Kidney (tissue), 14 donors: Measurements from ENCODE around the gene SFMBT2. TPM values are rescaled to one million over a fixed set of nuclear protein-coding genes. Genes with fewer than 3 reads are reported as not detected.
A peak's percentile ranks its signal among the peaks of the same experiment; 100 is the strongest.
"Not testable (repeated sequence)": the region's sequence is repeated elsewhere in the genome, so short reads cannot be mapped to it uniquely, and the experiment has no call there.

Experiments
- DNase-seq, 5 donors: peaks; one replicate each; pipeline ENCODE4 v3.0.0-alpha.2; 2013 to 2020
- FAIRE-seq: peaks from 2 replicates; lab custom pipeline; 2012; peaks lifted over from hg19 to GRCh38; lab: Jason Lieb, UNC
- H3K27ac ChIP-seq, 2 donors: one replicate each; pipeline ENCODE4 v1.7.0; 2013; ENCODE audit warnings: low read depth in 2 of 2, low read length in 2 of 2, inconsistent platforms in 1 of 2
- H3K27me3 ChIP-seq: one replicate; pipeline ENCODE4 v1.7.1; 2013; ENCODE audit warnings: low read length, inconsistent platforms; ENCODE audit not compliant: control insufficient read depth, insufficient read depth
- H3K36me3 ChIP-seq, 3 donors: one replicate each; pipeline versions ENCODE4 v1.7.0 to v1.7.1; 2013; ENCODE audit warnings: low read length in 3 of 3, control low read depth in 1 of 3, inconsistent platforms in 1 of 3; ENCODE audit not compliant: insufficient read depth in 3 of 3, control insufficient read depth in 2 of 3
- H3K4me1 ChIP-seq, 3 donors: one replicate each; pipeline versions ENCODE4 v1.7.0 to v1.7.1; 2013; ENCODE audit warnings: low read length in 3 of 3, inconsistent platforms in 1 of 3, low read depth in 1 of 3; ENCODE audit not compliant: control insufficient read depth in 2 of 3, insufficient read depth in 2 of 3
- H3K4me3 ChIP-seq, 3 donors: one replicate each; pipeline versions ENCODE4 v1.7.0 to v1.8.1; 2013; ENCODE audit warnings: low read length in 3 of 3, control low read depth in 1 of 3, inconsistent platforms in 1 of 3
- H3K9ac ChIP-seq, 3 donors: one replicate each; pipeline versions ENCODE4 v1.7.0 to v1.7.1; 2013; ENCODE audit warnings: low read length in 3 of 3, control low read depth in 1 of 3, inconsistent platforms in 1 of 3
- H3K9me3 ChIP-seq, 3 donors: one replicate each; pipeline versions ENCODE4 v1.7.0 to v1.7.1; 2013; ENCODE audit warnings: low read length in 3 of 3, control low read depth in 1 of 3, inconsistent platforms in 1 of 3; ENCODE audit not compliant: control insufficient read depth in 2 of 3, insufficient read depth in 1 of 3
- intact Hi-C: fragments of 100-400 bp; cut with DNase I; formaldehyde crosslinking; loops from one replicate; pipeline ENCODE4 v1.11.1; 2022
- polyA plus RNA-seq: library from polyadenylated mRNA; stranded (reverse); fragments of 350-450 nt; fragmentation: Illumina TruSeq; extraction: RNeasy Lipid Tissue Mini Kit (QIAGEN cat#74804); gene quantifications from one replicate; pipeline ENCODE4 v1.2.3, GENCODE V29; 2014; ENCODE audit warnings: low read depth, low replicate concordance; ENCODE audit not compliant: insufficient read depth
- total RNA-seq: library from RNA; stranded (reverse); fragmentation: NEBNext Ultra II Directional; extraction: Animal tissue kit (Norgen Biotek cat#: 25700); gene quantifications from one replicate; pipeline ENCODE4 v1.2.1, GENCODE V29; 2021
- TF ChIP-seq, protein P1 (sequence below): IDR thresholded peaks from 3 replicates; pipeline ENCODE4 v1.5.1; 2012; ENCODE audit warnings: mild to moderate bottlenecking, moderate library complexity, borderline replicate concordance; ENCODE audit not compliant: insufficient read depth; ENCODE audit errors: extremely low read depth
- donor health status: control.
- donor health status: control.
- donor health status: control.
- donor health status: control.
- donor health status: control.
- donor health status: DM: yes; HTN: yes; CAD: no.
- donor health status: Normal renal cell carcinoma (clear cell type).

SFMBT2 gene
- total and polyA plus RNA-seq, 2 donors from 2014 or later = 1.2 to 15.3 TPM

DNA sequence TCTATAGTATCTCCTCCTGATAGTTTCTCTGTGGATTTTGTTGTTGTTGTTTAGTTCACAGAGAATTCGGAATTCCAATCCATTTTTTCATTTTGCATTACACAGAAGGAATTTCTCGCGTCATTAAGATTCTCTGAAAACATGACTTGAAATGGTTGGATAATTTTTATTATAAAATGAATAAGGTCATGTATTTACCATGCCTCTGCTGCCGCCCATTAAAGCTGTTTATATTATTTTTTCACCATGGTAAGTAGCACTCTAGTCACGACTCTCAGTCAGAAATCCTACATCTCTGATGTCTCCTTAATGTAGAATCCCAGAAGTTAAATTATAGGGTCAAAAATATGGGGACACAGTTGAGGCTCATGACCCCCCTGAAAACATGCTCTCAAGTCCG is 19.1 kb downstream of the SFMBT2 start:
- H3K9me3 ChIP-seq = no peaks in the 10 kb centered on the region
- H3K4me3 ChIP-seq = no peak overlapping the region
- intact Hi-C loops = no loop called here
- no peaks in the 10 kb centered on the region for H3K36me3 ChIP-seq
- H3K27ac ChIP-seq = no peak overlapping the region
- peaks cover 0 to 2% (median 0%) of the 10 kb centered on the region in 3 donors for H3K4me1 ChIP-seq
- FAIRE-seq (no peak), DNase-seq (peak in 2 of 5 donors; percentile 37 to 39)
- H3K27me3 ChIP-seq = no peaks in the 10 kb centered on the region
- TF ChIP-seq, protein P1, sequence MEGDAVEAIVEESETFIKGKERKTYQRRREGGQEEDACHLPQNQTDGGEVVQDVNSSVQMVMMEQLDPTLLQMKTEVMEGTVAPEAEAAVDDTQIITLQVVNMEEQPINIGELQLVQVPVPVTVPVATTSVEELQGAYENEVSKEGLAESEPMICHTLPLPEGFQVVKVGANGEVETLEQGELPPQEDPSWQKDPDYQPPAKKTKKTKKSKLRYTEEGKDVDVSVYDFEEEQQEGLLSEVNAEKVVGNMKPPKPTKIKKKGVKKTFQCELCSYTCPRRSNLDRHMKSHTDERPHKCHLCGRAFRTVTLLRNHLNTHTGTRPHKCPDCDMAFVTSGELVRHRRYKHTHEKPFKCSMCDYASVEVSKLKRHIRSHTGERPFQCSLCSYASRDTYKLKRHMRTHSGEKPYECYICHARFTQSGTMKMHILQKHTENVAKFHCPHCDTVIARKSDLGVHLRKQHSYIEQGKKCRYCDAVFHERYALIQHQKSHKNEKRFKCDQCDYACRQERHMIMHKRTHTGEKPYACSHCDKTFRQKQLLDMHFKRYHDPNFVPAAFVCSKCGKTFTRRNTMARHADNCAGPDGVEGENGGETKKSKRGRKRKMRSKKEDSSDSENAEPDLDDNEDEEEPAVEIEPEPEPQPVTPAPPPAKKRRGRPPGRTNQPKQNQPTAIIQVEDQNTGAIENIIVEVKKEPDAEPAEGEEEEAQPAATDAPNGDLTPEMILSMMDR = no peak
- H3K9ac ChIP-seq = no peak overlapping the region

DNA sequence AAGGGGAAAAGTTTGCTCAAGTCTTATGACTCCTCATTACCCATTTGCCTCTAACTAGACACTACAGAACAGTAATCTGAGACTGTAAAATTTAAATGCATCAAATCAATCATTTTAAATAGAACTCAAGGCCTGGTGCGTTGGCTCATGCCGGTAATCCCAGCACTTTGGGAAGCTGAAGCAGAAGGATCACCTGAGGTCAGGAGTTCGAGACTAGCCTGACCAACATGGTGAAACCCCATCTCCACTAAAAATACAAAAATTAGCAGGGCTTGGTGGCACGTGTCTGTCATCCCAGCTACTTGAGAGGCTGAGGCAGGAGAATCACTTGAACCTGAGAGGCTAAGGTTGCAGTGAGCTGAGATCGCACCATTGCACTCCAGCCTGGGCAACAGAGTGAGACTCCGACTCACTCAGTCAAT is 20.1 kb downstream of the SFMBT2 start:
- H3K36me3 ChIP-seq, FAIRE-seq, H3K9me3 ChIP-seq, H3K27me3 ChIP-seq, H3K4me1 ChIP-seq, H3K4me3 ChIP-seq, H3K27ac ChIP-seq, DNase-seq, H3K9ac ChIP-seq, intact Hi-C loops: not testable (repeated sequence)

DNA sequence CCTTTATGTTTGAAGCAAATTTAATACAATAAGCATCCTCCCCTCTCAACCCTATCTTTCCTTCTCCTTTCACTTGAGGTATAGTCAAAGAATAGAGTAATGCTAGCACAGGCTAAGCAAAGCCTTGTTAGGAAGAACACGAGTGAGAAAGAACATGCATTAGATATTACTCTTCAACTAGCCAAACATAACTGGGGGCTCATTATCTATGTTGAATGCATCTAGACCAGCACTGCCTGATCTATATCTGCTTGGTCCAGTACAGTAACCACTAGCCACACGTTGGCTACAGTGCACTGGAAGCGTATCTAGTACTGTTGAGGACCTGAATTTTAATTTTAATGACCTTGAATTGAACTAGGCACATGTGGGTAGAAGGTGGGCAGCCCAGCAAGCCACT is 21.0 kb downstream of the SFMBT2 start:
- intact Hi-C loops = no loop called here
- H3K4me1 ChIP-seq = peaks cover 0 to 2% (median 0%) of the 10 kb centered on the region in 3 donors
- FAIRE-seq = no peak
- H3K9me3 ChIP-seq = no peaks in the 10 kb centered on the region
- no peak overlapping the region for H3K27ac ChIP-seq
- no peak overlapping the region for H3K9ac ChIP-seq
- DNase-seq = no peak
- TF ChIP-seq, protein P1 = no peak
- H3K4me3 ChIP-seq = no peak overlapping the region
- no peaks in the 10 kb centered on the region for H3K27me3 ChIP-seq
- H3K36me3 ChIP-seq = no peaks in the 10 kb centered on the region

DNA sequence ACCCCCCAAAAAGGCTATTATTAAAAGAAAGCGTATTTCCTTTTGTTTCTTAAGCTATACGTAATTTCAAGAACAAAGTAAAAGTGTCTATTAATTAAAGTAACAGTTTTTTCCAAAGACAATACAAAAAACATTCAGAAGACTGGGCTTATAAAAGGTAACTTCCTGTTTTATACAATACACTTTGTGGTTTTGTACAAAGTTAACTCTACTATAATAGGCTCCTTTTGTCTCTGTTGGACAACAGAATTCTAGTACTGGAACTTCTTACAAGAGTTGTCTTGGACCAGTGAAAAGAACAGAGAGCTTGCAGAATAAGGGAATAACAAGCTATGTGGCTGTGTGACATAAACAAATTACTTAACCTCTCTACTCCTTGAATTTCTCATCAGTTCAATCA is 21.5 kb downstream of the SFMBT2 start:
- Histone ChIP-seq H3K36me3 (no peaks in the 10 kb centered on the region), H3K4me3 (no peak overlapping the region), H3K9ac (no peak overlapping the region), H3K4me1 (peaks cover 0 to 2% (median 0%) of the 10 kb centered on the region in 3 donors), H3K27ac (no peak overlapping the region), H3K9me3 (no peaks in the 10 kb centered on the region), H3K27me3 (no peaks in the 10 kb centered on the region)
- TF ChIP-seq, protein P1 = no peak
- no peak for FAIRE-seq
- no peak for DNase-seq
- intact Hi-C loops = no loop called here
